SK-N-SH (cell line): ENCODE measurements around the gene COL23A1. TPM values are rescaled to one million over a fixed set of nuclear protein-coding genes. Genes with fewer than 3 reads are reported as not detected.

Experiments
- CTCF ChIA-PET: fragments of 300-600, 350-600 bp; formaldehyde crosslinking; extraction: SDS; loops from one replicate; lab custom pipeline; 2021; lab: Yijun Ruan, JAX
- POLR2A ChIA-PET: fragments of 350-600 bp; sonication (Branson Sonifier 250); formaldehyde crosslinking; extraction: SDS; loops from one replicate; lab custom pipeline; 2020; ENCODE audit warnings: antibody characterized with exemption, inconsistent platforms; lab: Yijun Ruan, JAX
- DNase-seq: peaks from one replicate; pipeline ENCODE4 v3.0.0; 2012
- H2AFZ ChIP-seq: fragments of 200-600 bp; sonication (generic); 2 replicates; pipeline ENCODE4 v1.8.1; 2016; ENCODE audit warnings: antibody characterized with exemption, mild to moderate bottlenecking, low read depth
- H3F3A ChIP-seq: fragments of 200-600 bp; sonication (generic); replicated peaks from 2 replicates; pipeline ENCODE3; 2016; ENCODE audit warnings: antibody characterized with exemption, mild to moderate bottlenecking; ENCODE audit not compliant: insufficient read depth
- H3K27ac ChIP-seq, 2 experiments: fragments of 200-500 bp in 1 of 2; fragments of 200-600 bp in 1 of 2; sonication (Bioruptor generic) in 1 of 2; sonication (generic), shearing (Covaris generic) in 1 of 2; 2 replicates each; pipeline versions ENCODE4 v1.5.1 to v1.6.1; 2014 to 2016; ENCODE audit warnings: low read depth in 2 of 2, inconsistent platforms in 1 of 2, low read length in 1 of 2, mild to moderate bottlenecking in 1 of 2, mixed read lengths in 1 of 2
- H3K27me3 ChIP-seq: fragments of 200-600 bp; sonication (generic), shearing (Covaris generic); 2 replicates; pipeline ENCODE4 v1.6.1; 2016; ENCODE audit warnings: mixed run types; ENCODE audit not compliant: insufficient read depth
- H3K36me3 ChIP-seq, 2 experiments: fragments of 200-500 bp in 1 of 2; fragments of 200-600 bp in 1 of 2; sonication (Bioruptor generic) in 1 of 2; sonication (generic) in 1 of 2; replicated peaks in 1 of 2; 2 replicates each; pipeline versions ENCODE3 to v1.5.1; 2014 to 2016; ENCODE audit warnings: low read length in 1 of 2, mild to moderate bottlenecking in 1 of 2; ENCODE audit not compliant: insufficient read depth in 2 of 2, control insufficient read depth in 1 of 2
- H3K4me1 ChIP-seq, 2 experiments: fragments of 200-500 bp in 1 of 2; fragments of 200-600 bp in 1 of 2; sonication (Bioruptor generic) in 1 of 2; sonication (generic), shearing (Covaris generic) in 1 of 2; 2 replicates each; pipeline versions ENCODE4 v1.5.1 to v1.6.1; 2014 to 2016; ENCODE audit warnings: low read depth in 1 of 2, low read length in 1 of 2, mixed run types in 1 of 2; ENCODE audit not compliant: insufficient read depth in 2 of 2, control insufficient read depth in 1 of 2
- H3K4me2 ChIP-seq: fragments of 200-600 bp; sonication (generic), shearing (Covaris generic); 2 replicates; pipeline ENCODE4 v1.6.1; 2017; ENCODE audit warnings: mixed run types
- H3K4me3 ChIP-seq, 2 experiments: fragments of 200-500 bp in 1 of 2; fragments of 200-600 bp in 1 of 2; sonication (Bioruptor generic) in 1 of 2; sonication (generic), shearing (Covaris generic) in 1 of 2; 2 replicates each; pipeline versions ENCODE4 v1.5.1 to v1.8.1; 2014 to 2016; ENCODE audit warnings: low read depth in 2 of 2, inconsistent platforms in 1 of 2, low read length in 1 of 2, mild to moderate bottlenecking in 1 of 2, mixed read lengths in 1 of 2, moderate library complexity in 1 of 2
- H3K79me2 ChIP-seq: fragments of 200-600 bp; sonication (generic); 2 replicates; pipeline ENCODE4 v1.8.1; 2017; ENCODE audit warnings: mild to moderate bottlenecking; ENCODE audit not compliant: insufficient read depth
- H3K9ac ChIP-seq: fragments of 200-600 bp; sonication (generic); 2 replicates; pipeline ENCODE4 v1.6.1; 2017; ENCODE audit warnings: mixed run types
- H3K9me2 ChIP-seq: fragments of 200-600 bp; sonication (generic); 2 replicates; pipeline ENCODE4 v1.6.1; 2017; ENCODE audit warnings: mixed run types
- H3K9me3 ChIP-seq: fragments of 200-600 bp; sonication (generic); 2 replicates; pipeline ENCODE4 v1.6.1; 2017; ENCODE audit warnings: mixed run types, mild to moderate bottlenecking, moderate library complexity
- H4K20me1 ChIP-seq: fragments of 200-600 bp; sonication (generic); 2 replicates; pipeline ENCODE4 v1.6.1; 2017; ENCODE audit warnings: mild to moderate bottlenecking, mixed run types; ENCODE audit not compliant: insufficient read depth
- EP300 ChIP-seq, 2 experiments: IDR thresholded peaks; 2 replicates each; pipeline versions ENCODE4 v1.4.0 to v1.6.1; 2012; ENCODE audit warnings: borderline replicate concordance in 1 of 2, low read depth in 1 of 2, low read length in 1 of 2
- MEF2A ChIP-seq: IDR thresholded peaks from 2 replicates; pipeline ENCODE4 v1.4.0; 2012; ENCODE audit warnings: low read depth, borderline replicate concordance
- MXI1 ChIP-seq: IDR thresholded peaks from 2 replicates; pipeline ENCODE4 v1.6.1; 2012; ENCODE audit warnings: mild to moderate bottlenecking, low read depth, low read length, improper control_type of control experiment
- NRF1 ChIP-seq: IDR thresholded peaks from 2 replicates; pipeline ENCODE4 v1.6.1; 2012; ENCODE audit warnings: low read depth, mild to moderate bottlenecking, low read length
- RCOR1 ChIP-seq: fragments of 150-350 bp; IDR thresholded peaks from 2 replicates; pipeline ENCODE4 v1.6.1; 2017; ENCODE audit warnings: antibody characterized with exemption, low read length
- SIN3A ChIP-seq: IDR thresholded peaks from 2 replicates; pipeline ENCODE4 v1.6.1; 2012; ENCODE audit warnings: low read depth, mild to moderate bottlenecking, low read length, moderate library complexity, borderline replicate concordance
- SMC3 ChIP-seq: IDR thresholded peaks from 2 replicates; pipeline ENCODE4 v1.6.1; 2012; ENCODE audit warnings: low read depth, low read length, improper control_type of control experiment
- TAF1 ChIP-seq: IDR thresholded peaks from 2 replicates; pipeline ENCODE4 v1.6.1; 2012; ENCODE audit warnings: low read depth, mild to moderate bottlenecking, low read length, moderate library complexity, borderline replicate concordance
- TCF12 ChIP-seq: IDR thresholded peaks from 2 replicates; pipeline ENCODE4 v1.4.0; 2012
- TEAD4 ChIP-seq: IDR thresholded peaks from 2 replicates; pipeline ENCODE4 v1.4.0; 2012; ENCODE audit warnings: mild to moderate bottlenecking, borderline replicate concordance; ENCODE audit not compliant: insufficient read depth
- USF1 ChIP-seq: IDR thresholded peaks from 2 replicates; pipeline ENCODE4 v1.4.0; 2012; ENCODE audit warnings: low read depth, borderline replicate concordance
- USF2 ChIP-seq: fragments of 150-350 bp; IDR thresholded peaks from 2 replicates; pipeline ENCODE4 v1.6.1; 2017; ENCODE audit warnings: antibody characterized with exemption, low read length, low read depth, borderline replicate concordance
- WGBS: methylation state at CpG from one replicate; pipeline ENCODE4 v1.1.6; 2017; ENCODE audit warnings: low lambda C conversion rate; 5-methylcytosine and 5-hydroxymethylcytosine counted together
- polyA plus RNA-seq, 3 experiments: library from polyadenylated mRNA; depleted of rRNA; stranded (reverse); fragments of >200 nt; gene quantifications; 2 replicates each; pipeline ENCODE4 v1.2.3, GENCODE V29; 2012
- TF ChIP-seq, protein P1 (sequence below): IDR thresholded peaks from 2 replicates; pipeline ENCODE4 v1.6.1; 2012; ENCODE audit warnings: mild to moderate bottlenecking, low read depth, low read length, moderate library complexity

Gene COL23A1
- polyA plus RNA-seq, 1 of the 3 experiments (the other 2 are of a cell fraction): 0.10 TPM

DNA sequence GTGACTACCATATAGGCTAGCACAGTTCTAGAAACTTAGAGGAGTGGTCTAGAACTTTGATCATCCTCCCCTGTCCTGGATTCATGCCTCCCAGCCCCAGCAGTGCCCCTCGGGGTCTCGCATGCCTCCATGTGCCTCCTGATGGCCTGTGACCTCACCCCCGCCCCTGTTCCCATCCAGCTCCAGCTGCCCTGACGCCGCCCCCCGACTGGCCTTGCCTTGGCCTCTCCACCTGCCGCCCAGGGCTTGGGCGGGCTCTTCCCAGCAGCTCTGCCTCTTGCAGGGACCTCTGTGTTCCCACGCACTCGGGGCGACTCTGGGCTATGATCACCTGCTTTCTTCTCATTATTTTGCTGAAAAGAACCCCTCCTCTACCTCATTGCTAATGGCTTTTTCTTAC is 242.2 kb downstream of the COL23A1 start:
- Histone ChIP-seq H3F3A (no peaks in the 10 kb centered on the region), H3K36me3 (no peaks in the 10 kb centered on the region), H3K9me3 (no peaks in the 10 kb centered on the region), H3K27ac (peak overlapping the region in 1 of 2 experiments; percentile 98; a peak in 2 of 4 replicates), H3K79me2 (no peaks in the 10 kb centered on the region), H3K9ac (no peak overlapping the region), H3K4me3 (no peak overlapping the region), H3K4me1 (peaks cover 0 to 56% of the 10 kb centered on the region in 2 experiments; a peak in 2 of 4 replicates), H3K4me2 (no peak overlapping the region), H3K27me3 (no peaks in the 10 kb centered on the region), H3K9me2 (no peaks in the 10 kb centered on the region), H2AFZ (no peak overlapping the region), H4K20me1 (no peaks in the 10 kb centered on the region)
- CTCF ChIA-PET: interaction anchor here (0.9 to 3.2 kb wide), 5 partner anchors 10 to 242 kb away, joined by 3 to 14 read pairs (median 4); partner anchors contain the start of gene COL23A1
- POLR2A ChIA-PET: interaction anchor here (1.2 to 1.6 kb wide), 2 partner anchors 16 to 42 kb away, joined by 4 to 6 read pairs; no protein-coding TSS in a partner anchor
- 59% methylated on average over 9 of the region's 11 CpGs for WGBS
- no peak for DNase-seq
- TF ChIP-seq SIN3A: no peak
- TF ChIP-seq, protein P1, sequence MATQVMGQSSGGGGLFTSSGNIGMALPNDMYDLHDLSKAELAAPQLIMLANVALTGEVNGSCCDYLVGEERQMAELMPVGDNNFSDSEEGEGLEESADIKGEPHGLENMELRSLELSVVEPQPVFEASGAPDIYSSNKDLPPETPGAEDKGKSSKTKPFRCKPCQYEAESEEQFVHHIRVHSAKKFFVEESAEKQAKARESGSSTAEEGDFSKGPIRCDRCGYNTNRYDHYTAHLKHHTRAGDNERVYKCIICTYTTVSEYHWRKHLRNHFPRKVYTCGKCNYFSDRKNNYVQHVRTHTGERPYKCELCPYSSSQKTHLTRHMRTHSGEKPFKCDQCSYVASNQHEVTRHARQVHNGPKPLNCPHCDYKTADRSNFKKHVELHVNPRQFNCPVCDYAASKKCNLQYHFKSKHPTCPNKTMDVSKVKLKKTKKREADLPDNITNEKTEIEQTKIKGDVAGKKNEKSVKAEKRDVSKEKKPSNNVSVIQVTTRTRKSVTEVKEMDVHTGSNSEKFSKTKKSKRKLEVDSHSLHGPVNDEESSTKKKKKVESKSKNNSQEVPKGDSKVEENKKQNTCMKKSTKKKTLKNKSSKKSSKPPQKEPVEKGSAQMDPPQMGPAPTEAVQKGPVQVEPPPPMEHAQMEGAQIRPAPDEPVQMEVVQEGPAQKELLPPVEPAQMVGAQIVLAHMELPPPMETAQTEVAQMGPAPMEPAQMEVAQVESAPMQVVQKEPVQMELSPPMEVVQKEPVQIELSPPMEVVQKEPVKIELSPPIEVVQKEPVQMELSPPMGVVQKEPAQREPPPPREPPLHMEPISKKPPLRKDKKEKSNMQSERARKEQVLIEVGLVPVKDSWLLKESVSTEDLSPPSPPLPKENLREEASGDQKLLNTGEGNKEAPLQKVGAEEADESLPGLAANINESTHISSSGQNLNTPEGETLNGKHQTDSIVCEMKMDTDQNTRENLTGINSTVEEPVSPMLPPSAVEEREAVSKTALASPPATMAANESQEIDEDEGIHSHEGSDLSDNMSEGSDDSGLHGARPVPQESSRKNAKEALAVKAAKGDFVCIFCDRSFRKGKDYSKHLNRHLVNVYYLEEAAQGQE: no peak
- no peak for TF ChIP-seq USF1
- TF ChIP-seq NRF1: no peak
- no peak for TF ChIP-seq TEAD4
- TF ChIP-seq EP300 (IDR thresholded peaks at IDR 0.05; ENCODE audit: borderline replicate concordance in 1 of 2, low read depth in 1 of 2, low read length in 1 of 2): no peak
- TF ChIP-seq RCOR1: no peak
- TF ChIP-seq SMC3: no peak
- TF ChIP-seq TAF1: no peak
- no peak for TF ChIP-seq MEF2A
- no peak for TF ChIP-seq TCF12
- TF ChIP-seq USF2: no peak
- no peak for TF ChIP-seq MXI1
